NOMO-1 treated with dmso at 0.1 percent for 144 hours (cell line): ENCODE measurements around the gene FREM2.

Experiments
- DNase-seq: peaks from one replicate; lab custom pipeline; 2025; ENCODE audit not compliant: unreplicated experiment; lab: John Stamatoyannopoulos, UW

FREM2 gene

DNA sequence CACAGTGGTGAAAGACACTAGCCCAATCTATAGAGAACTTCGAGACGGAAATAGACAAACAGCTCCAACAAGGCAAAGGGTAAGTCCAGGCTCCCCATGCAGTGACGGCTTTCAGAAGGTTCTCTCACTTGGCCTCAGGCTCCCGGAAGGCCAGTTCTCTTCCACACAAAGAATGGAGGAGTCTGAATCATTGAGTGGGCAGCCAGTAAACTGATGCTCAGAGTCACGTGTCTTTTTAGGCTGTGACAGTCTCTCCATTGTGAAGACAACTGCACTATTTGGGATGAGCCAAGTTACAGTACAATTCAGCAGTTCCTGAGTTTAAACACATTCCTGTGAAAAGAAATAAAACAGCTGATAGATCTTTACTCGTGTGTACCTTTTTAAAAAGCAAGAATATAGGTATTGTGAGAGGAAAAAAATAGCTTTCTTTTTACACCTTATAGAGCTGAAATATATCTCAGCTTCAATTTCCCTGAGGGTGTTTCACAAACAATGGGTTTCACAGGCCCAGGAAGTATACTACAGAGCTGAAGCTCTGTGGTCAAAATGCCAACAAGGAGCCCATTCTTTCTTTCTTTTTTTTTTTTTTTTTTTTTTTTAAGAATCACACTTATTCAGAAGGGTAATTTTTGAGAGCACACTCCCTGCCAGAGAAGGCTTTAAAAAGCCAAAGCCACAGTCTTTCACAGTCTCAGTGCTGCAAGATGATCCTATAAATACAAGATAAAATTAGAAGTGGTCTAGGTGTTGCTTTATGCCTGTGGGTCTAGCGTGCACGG is 135.1 kb downstream of the FREM2 start:
- no peak for DNase-seq

DNA sequence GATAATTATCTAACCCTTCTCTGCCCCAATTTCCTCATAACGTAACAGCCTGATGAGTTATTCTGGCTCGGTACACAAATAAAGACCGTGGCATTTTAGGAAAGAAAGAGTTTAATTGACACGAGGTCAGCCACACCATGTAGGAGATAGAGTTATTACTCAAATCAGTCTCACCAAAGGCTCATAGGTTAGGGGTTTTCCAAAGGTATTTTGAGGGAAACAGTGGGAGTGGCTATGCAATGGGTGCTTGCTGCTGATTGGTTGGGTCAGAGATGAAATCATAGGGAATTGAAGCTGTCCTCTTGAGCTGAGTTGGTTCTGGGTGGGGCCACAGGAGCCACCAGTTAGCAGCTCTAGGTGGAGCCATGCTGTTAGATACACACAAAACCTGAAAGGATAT is 137.5 kb downstream of the FREM2 start:
- no peak for DNase-seq

DNA sequence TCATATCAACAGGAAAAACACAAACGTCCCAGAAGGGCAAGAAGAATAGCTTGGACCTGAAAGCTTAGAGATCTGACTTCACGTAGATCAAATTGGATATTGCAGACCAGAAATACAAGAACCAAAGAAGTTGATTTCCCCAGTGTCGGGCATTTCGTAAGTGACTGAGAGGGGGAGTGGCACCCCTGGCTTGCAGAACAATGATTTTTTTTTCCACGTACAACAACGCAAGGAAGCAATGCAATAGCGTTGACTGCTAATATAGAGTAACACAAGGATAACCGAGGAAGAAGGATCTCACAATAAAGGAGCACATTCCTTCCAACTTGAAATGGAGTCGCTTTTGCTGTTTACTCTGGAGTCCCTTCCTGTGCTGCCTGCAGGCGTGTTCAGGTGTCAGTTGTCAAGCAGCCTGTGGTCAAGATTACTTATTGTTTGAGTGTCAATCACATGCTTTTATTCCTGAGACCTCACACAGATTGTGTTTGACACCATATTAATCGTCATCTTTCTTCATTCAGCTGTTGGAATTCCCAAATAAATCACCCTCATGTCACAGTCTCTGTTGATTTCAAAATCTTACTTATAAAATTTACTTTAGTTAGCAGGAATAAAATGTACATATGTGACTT is 139.4 kb downstream of the FREM2 start:
- no peak for DNase-seq

DNA sequence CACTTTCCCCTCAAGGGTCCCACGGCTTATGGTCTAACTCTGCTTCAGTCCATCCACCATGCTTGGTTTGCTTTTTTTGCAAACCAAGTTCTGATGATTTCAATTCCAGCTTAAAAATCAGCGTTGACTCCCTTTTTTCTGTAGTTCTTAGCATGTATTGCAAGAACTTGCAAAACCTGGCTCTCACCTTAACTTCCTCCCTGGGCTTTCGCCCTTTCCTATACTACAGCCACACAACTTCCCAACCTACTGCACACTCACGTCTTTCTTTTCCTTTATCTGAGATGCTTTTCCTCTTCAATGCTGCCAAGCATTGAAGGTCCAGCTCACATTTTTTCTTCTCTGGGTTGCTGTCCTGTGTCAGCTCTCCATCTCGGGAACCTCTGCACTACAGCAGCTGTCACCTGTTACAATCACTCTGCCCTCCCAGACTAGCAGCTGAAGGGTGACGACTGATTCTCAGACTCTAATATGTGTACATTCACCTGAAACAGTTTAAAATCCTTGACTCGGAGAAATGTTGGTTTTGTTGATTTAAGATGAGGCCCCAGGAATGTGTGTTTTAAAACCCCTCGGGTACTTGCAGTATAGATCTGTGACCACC is 143.7 kb downstream of the FREM2 start:
- DNase-seq, result no peak

DNA sequence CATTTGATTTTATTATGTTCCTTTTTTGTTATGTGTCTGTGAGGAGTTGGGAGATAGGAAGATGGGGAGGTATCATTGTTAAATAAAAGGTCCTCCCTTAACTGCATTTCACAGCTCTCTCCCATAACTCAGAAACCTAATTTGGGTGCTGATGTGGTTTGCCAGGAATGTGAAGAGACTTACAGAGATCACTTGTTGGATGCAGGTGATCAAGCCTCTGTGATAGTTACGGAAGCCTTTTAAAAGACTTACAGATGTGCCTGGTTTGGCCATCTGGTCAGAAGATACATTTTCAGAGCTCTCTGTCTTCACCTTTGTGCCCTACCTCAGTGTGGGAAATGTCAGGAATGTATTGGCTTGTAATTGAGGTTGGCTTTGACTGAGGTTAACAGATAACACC is 157.7 kb downstream of the FREM2 start:
- DNase-seq, result no peak

DNA sequence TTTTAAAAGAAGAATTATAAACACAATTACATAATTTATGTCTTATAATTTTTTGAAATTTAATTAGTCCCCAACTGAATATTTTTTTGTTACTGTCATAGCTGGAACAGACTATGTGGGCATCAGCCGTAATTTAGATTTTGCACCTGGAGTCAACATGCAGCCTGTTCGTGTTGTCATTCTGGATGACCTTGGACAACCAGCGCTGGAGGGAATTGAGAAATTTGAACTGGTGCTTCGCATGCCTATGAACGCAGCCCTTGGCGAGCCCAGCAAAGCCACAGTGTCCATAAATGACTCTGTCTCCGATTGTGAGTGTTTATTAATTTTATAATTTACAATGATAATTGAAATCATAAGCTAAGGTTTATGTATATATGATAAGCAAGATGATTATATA is 161.5 kb downstream of the FREM2 start:
- DNase-seq, result no peak

DNA sequence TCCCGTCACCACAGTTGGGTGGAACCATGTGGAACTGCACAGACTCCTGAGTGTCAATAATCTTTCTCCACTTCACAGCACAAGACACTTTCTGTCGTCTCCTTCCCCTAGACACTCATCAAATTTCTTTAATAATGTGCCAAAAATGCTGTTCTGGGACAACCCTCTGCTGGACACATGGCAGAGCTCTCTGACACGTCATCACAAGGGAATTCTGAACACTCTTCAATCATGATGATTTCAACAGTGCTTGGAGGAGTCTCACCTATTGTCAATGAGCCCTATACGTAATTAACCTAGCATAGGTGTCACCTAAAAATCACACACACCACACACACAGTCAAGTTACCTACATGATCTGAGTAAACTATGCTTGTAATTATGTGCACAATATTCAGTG is 162.4 kb downstream of the FREM2 start:
- DNase-seq, result no peak

DNA sequence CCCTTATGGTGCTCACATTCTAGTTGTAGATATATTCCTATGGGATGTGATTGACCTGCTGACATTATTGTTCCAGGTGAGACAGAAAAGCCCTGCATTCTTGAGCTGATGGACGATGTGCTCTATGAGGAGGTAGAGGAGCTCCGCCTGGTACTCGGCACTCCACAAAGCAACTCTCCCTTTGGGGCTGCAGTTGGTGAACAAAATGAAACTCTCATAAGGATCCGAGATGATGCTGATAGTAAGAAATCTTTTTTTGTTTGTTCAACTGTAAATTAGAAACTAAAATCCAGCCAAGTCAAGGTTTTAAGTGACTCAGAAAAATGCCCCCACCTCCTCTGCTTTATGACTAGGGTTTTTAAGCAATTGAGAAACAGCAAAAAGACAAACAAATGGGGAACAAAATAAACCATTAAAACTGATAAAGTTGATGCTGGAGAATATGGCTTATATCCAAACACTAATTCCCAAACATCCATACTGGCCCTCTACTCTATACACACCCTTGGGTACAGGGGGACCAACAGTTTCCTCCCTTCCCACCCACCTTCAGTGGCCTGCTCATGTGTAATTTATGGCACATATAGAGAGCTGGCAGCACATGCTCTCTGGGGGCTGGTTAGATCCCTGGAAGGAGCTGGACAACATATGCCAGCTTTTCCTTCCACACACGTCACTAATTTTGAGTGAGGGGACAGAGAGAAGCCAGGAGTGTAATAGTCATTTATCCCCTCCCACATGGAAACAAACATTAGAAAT is 164.2 kb downstream of the FREM2 start:
- DNase-seq, result no peak

DNA sequence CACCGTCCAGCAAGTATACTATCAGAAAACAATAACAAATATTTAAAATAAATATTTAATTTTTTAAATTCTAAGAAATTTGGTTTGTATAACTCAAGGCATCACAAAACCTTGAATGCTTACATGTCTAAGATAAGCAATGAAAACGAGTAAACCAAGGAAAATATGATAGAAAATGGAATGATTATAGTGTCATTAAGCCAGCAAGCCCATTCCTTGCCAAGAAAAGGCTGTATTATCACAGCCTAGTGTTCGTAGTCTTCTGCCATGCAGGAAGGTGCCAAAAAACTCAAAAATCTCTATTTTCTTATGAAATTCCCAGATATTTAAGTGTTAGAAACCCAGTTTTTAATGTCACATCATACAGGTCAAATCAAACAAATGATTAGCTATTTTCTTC is 167.3 kb downstream of the FREM2 start:
- DNase-seq, result no peak

DNA sequence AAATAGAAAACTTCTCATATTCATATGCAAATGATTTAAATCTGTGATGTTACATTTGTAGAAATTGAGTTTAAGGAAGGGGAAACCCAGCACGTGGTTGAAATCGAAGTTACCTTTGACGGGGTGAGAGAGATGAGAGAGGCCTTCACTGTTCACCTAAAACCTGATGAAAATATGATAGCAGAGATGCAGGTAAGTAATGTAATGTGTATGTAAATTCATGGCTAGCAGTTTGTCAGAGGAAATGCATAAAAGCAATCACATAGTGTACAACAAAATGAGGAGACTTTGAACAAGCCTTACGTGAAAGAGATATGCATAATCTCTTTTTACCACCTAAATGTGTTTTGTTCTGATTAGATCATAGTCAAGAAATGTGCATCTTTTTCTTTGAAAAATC is 169.2 kb downstream of the FREM2 start:
- no peak for DNase-seq

DNA sequence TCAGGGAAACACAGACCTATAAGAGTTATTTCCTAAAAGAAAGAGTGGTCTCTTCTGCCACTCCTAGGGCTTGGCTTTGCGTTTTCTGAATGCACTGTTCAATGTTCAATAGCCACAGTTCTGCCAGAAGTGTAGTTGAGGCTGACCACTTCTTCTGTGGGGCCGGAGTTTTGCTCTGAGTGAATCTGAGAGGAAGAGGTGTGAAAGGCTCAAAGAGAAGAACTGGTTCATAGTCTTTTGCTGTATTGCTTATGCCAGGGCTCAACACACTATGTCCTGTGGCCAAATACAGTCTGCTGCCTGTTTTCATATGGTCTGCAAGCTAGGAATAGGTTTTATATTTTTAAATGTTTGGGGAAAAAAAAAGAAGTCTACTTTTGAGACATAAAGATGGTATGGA is 175.6 kb downstream of the FREM2 start:
- DNase-seq, result no peak

DNA sequence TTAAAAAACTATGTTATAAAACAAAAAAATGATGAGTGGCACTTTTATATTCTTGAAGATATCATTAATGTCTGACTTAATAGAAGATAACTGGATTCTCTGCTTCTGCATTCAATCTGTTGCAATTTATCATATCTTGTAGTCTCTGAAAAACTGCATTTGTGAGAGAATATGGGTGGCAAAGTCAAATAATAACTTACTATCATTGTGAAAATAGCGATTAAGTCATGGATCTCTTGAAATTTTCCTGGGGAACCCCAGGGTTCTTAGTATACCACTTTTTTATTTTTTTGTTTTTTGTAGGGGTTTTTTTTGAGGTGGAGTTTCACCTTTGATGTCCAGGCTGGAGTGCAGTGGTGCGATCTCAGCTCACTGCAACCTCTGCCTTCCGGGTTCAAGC is 176.7 kb downstream of the FREM2 start:
- no peak for DNase-seq

DNA sequence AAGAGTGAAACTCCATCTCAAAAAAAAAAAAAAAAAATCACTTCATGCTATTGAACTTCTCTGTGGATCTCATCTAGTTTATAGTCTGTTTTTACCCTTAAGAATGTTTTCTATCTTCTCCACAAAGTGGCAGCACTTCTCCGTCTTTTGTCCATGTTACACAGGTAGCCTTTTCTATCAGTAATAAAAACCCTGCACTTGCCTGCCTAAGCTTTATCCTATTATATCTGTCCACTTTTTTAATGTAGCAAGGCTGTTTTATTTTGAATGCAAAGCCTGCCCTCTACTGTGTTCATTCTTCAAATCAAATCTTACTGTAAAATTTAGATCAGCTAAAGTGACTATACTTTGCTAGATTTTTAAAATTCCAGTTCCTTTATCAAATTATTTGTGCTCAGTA is 179.8 kb downstream of the FREM2 start:
- no peak for DNase-seq

DNA sequence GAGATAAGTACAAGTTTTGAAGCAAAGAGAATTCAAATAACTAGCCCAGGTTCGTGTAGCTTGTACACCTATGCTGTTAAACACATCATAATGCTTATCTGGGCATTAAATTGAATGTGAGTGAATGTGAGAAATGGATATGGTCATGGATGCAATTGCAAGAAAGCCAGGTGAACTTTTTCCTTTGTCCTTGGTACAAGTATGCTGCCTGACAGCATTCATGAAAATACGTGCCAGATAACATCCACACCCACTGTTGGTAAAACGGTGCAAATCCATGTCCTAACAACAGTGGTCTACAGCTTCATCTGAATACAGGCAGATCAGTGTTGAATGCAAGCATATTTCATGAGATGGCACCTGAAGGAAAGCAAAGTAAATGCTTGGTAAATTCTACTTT is 181.5 kb downstream of the FREM2 start:
- no peak for DNase-seq

DNA sequence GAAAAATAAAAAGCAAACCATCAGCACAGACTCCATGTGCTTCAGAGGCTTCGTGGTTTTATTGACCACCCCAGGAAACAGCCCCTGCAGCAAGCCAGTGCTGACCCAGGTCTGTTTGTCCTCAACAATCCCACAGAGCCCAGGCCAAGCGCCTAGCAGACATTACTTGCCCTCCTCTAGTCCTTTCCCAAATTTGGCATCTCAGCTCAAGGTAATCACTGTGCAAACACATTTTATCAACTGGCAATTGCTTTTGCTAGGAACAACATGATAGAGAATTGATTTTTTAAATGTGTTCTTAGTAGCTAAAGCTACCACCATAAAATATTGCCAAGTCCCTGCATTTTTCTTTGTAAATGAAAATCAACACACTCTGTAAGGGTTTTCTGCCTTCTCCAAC is 182.0 kb downstream of the FREM2 start:
- no peak for DNase-seq

DNA sequence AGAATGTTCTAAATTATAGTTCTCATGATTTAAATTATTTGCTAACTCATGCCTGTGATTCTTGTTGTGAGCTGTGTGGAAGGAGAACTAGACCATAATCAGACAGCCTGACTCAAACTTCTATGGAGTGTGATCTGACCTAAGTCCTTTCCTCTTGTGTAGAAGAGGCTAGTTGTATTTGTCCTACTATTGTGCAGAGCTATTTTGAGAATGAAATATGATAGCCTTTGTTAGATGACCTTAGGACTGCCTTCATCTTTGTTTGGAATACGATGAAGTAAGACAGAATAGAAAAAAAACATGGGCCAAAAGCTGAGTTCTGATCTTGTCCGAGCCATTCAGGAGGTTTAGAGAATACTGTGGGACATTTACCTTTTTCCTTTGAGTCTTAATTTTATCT is 184.4 kb downstream of the FREM2 start:
- DNase-seq, result no peak

DNA sequence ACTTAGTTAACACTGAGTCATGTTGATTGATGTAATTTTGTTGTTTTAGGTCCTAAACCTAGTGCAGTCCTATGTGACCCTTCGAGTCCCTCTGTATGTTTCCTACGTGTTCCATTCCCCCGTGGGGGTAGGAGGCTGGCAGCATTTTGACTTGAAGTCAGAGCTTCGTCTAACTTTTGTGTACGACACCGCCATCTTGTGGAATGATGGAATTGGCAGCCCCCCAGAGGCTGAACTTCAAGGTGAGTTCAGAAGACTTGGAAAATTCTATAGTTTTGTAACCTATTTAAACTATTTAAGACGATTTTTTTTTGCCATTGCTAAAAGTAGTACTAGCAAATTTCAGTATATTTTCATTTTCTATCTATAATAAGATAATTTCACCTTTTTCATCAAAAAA is 185.8 kb downstream of the FREM2 start:
- no peak for DNase-seq

DNA sequence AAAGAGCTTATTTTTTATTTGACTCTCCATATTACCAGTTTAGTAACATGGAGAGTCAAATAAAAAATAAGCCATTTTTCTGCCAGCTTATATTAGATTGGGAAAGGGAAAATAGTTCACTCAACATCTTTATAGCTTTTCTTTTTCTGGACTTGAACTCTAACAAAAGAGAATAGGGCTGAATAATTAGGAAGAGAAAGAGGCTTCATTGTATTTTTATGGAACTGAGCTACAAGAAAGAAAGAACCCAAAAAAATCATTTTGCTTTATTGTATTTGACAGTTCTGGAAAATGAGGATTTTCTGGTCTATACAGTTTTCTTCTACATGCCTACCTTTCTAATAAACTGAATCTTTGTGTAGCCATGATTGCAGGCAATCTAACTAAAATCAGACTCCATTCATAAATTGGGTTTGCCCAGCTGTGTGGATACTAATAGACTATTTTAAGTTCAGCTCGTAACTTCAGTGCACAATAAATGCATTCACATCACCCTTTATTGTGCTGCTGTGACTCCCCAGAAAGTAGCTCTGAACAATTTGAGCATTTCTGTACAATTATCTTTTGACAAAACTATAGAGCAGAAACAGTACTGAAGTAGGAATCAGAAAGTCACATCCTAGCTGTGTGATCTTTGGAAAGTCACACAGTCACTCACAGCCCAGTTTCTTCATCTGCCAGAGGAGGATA is 188.5 kb downstream of the FREM2 start:
- no peak for DNase-seq

DNA sequence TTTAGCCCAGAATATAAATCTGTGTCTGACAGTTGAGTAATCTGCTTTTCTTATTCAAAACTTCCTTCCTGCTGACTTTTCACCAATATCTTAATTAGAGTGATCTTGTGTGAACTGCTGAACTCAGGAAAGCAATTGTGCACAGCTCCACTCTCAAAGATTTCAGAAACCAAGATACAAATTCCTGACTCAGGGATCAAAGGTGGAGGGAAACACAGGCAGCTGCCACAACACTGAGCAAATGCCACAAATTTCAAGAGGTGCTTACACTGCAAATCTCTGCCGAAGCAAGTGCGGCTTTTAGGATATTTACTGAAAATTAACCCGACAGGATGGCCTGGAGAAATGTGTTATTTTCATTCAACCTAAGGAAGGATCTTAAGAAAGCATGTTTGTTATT is 192.4 kb downstream of the FREM2 start:
- no peak for DNase-seq

DNA sequence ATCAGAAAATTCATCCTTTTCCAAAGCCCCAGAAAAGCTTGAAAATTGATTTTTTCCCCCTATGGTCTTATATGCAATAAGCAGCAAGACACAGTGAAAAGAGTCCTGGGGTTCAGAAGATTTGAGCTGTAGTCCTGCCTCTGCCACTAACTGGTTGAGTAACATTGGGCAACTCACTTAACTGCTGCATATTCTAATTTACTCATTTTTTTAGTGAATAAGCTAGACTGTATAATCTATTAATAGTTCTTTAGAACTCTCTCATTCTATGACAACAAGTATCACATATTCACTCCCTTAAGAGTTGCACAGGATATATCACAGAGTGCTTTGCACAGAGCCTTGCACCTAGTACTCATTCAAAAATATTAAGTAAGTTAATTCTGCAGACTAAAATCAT is 192.9 kb downstream of the FREM2 start:
- DNase-seq, result no peak

DNA sequence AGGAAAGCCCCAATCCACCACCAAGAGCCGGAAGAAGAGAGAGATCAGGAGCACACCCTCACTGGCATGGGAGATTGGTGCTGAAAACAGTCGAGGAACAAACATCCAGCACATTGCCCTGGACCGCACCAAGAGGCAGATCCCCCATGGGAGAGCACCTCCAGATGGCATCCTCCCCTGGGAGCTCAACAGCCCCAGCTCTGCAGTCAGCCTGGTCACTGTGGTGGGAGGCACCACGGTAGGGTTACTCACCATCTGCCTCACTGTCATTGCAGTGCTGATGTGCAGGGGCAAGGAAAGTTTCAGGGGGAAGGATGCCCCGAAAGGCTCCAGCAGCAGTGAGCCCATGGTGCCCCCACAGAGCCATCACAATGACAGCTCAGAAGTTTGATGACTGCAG is 193.5 kb downstream of the FREM2 start:
- DNase-seq, result no peak
